Panc1 (cell line): ENCODE results near the gene MRPL48. TPM values are rescaled to one million over a fixed set of nuclear protein-coding genes. Genes with fewer than 3 reads are reported as not detected.

Source experiments
- ATAC-seq: fragments of 200-7000 bp; cut with Tn5 transposase; 2 replicates; pipeline ENCODE4 v1.9.1; 2020; ENCODE audit warnings: mild to moderate bottlenecking, moderate library complexity
- BruUV-seq: library from RNA; stranded (reverse); fragments of 400-500 nt; replicated peaks from 2 replicates; lab custom pipeline; 2021; lab: Mats Ljungman, UMichigan
- CTCF ChIA-PET: fragments of 300-600 bp; sonication (Branson Sonifier 250); formaldehyde crosslinking; loops from one replicate; lab custom pipeline; 2022; ENCODE audit warnings: antibody characterized with exemption; lab: Charles Lee
- POLR2A ChIA-PET: fragments of 300-600 bp; sonication (Branson Sonifier 250); formaldehyde crosslinking; loops from one replicate; lab custom pipeline; 2022; ENCODE audit warnings: antibody characterized with exemption; lab: Charles Lee
- DNase-seq: peaks from one replicate; pipeline ENCODE4 v3.0.0-alpha.2; 2010; ENCODE audit warnings: low read depth, low spot score
- H3K27ac ChIP-seq: 2 replicates; pipeline ENCODE4 v1.5.1; 2011; ENCODE audit warnings: mild to moderate bottlenecking, low read length, inconsistent platforms
- H3K27me3 ChIP-seq: fragments of 200-500 bp; sonication (Bioruptor generic); 2 replicates; pipeline ENCODE4 v1.6.0; 2014; ENCODE audit warnings: low read length, inconsistent platforms; ENCODE audit not compliant: control insufficient read depth, insufficient read depth
- H3K36me3 ChIP-seq: fragments of 200-500 bp; sonication (Bioruptor generic); 2 replicates; pipeline ENCODE4 v1.5.1; 2014; ENCODE audit warnings: inconsistent platforms, mild to moderate bottlenecking, low read length, moderate library complexity; ENCODE audit not compliant: control insufficient read depth, insufficient read depth
- H3K4me1 ChIP-seq: 2 replicates; pipeline ENCODE4 v1.5.1; 2011; ENCODE audit warnings: inconsistent platforms, mild to moderate bottlenecking, low read length, moderate library complexity; ENCODE audit not compliant: control insufficient read depth, insufficient read depth
- H3K4me3 ChIP-seq, 2 experiments: 2 replicates each; pipeline ENCODE4 v1.5.1; 2011 to 2012; ENCODE audit warnings: low read depth in 2 of 2, low read length in 2 of 2, mild to moderate bottlenecking in 2 of 2, inconsistent platforms in 1 of 2, moderate library complexity in 1 of 2
- H3K9me3 ChIP-seq: fragments of 200-500 bp; sonication (Bioruptor generic); 2 replicates; pipeline ENCODE4 v1.5.1; 2014; ENCODE audit warnings: low read depth, mild to moderate bottlenecking, inconsistent platforms, low read length, moderate library complexity; ENCODE audit not compliant: control insufficient read depth, insufficient read depth
- POLR2AphosphoS5 ChIP-seq: IDR thresholded peaks from 2 replicates; pipeline ENCODE4 v1.6.1; 2012; ENCODE audit warnings: mild to moderate bottlenecking, low read depth, low read length, moderate library complexity
- SIN3A ChIP-seq: IDR thresholded peaks from 2 replicates; pipeline ENCODE4 v1.6.1; 2012; ENCODE audit warnings: low read depth, mild to moderate bottlenecking, low read length, moderate library complexity, borderline replicate concordance; ENCODE audit not compliant: insufficient read depth
- TCF7L2 ChIP-seq: IDR thresholded peaks from 2 replicates; pipeline ENCODE4 v1.6.1; 2011; ENCODE audit warnings: mild to moderate bottlenecking, low read depth, low read length, inconsistent platforms
- in situ Hi-C: cut with HindIII; loops from 2 replicates; pipeline ENCODE4 v1.10.0; 2016; ENCODE audit warnings: low sequenced_read_pairs, low pct_unique_long_range_greater_than_20kb
- intact Hi-C: fragments of 100-400 bp; cut with micrococcal nuclease; formaldehyde crosslinking; loops from one replicate; pipeline ENCODE4 v1.10.0; 2022; ENCODE audit not compliant: unreplicated experiment
- total RNA-seq: library from RNA; stranded (reverse); gene quantifications from one replicate; pipeline ENCODE4 v1.2.1, GENCODE V29; 2021; ENCODE audit not compliant: unreplicated experiment
- TF ChIP-seq, protein P1 (sequence below), 2 experiments: IDR thresholded peaks; 2 replicates each; pipeline ENCODE4 v1.6.1; 2011 to 2012; ENCODE audit warnings: low read depth in 2 of 2, control low read depth in 1 of 2, low read length in 1 of 2, mild to moderate bottlenecking in 1 of 2, moderate library complexity in 1 of 2; ENCODE audit not compliant: insufficient read depth in 1 of 2
- TF ChIP-seq, protein P2 (sequence below): fragments of 450-650 bp; IDR thresholded peaks from 2 replicates; pipeline ENCODE4 v1.5.1; 2017; ENCODE audit warnings: mild to moderate bottlenecking

Gene MRPL48
- total RNA-seq, 1 experiment from 2014 or later = 42.0 TPM

DNA sequence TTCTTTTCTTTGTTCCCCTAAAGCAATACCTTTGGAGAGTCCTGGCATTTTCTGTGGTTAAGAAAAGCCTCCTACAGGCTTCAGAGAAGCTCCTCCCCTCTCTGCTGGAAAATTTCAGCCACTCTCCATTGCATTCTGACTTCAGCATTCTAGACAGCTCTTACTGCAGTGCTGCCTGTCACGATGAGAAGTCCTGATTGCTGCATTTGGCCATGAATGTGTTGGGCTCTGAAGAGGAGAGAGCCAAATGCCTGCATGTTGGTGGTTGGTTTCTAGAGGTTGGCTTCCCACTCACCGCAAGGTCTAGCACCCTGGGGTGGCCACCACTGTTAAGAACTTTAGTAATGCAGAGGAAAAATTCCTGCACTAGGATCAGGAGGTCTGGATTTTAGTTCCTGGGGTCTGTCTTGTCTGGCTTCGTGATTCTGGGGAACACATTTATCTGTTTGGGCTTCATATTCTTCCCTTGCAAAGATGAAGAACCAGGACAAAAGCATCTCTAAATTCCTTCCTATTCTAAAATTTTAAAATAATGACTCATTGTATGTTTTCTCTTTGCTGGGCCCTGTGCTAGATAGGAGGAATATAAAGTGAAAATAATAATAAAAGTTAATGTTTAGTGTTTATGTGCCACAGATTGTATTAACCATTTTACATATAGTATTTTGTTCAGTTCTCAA, 50.9 kb downstream of the MRPL48 start:
- DNase-seq = no peak
- in situ Hi-C loops = no loop called here
- H3K27me3 ChIP-seq = no peaks in the 10 kb centered on the region
- no peaks in the 10 kb centered on the region for H3K4me1 ChIP-seq
- H3K27ac ChIP-seq = no peak overlapping the region
- no TSS peak for BruUV-seq
- POLR2A ChIA-PET = no interaction called here
- no peak overlapping the region for H3K4me3 ChIP-seq
- H3K9me3 ChIP-seq = no peaks in the 10 kb centered on the region
- TF ChIP-seq POLR2AphosphoS5 = no peak
- TF ChIP-seq SIN3A = no peak
- TF ChIP-seq TCF7L2 = no peak
- TF ChIP-seq, protein P1, sequence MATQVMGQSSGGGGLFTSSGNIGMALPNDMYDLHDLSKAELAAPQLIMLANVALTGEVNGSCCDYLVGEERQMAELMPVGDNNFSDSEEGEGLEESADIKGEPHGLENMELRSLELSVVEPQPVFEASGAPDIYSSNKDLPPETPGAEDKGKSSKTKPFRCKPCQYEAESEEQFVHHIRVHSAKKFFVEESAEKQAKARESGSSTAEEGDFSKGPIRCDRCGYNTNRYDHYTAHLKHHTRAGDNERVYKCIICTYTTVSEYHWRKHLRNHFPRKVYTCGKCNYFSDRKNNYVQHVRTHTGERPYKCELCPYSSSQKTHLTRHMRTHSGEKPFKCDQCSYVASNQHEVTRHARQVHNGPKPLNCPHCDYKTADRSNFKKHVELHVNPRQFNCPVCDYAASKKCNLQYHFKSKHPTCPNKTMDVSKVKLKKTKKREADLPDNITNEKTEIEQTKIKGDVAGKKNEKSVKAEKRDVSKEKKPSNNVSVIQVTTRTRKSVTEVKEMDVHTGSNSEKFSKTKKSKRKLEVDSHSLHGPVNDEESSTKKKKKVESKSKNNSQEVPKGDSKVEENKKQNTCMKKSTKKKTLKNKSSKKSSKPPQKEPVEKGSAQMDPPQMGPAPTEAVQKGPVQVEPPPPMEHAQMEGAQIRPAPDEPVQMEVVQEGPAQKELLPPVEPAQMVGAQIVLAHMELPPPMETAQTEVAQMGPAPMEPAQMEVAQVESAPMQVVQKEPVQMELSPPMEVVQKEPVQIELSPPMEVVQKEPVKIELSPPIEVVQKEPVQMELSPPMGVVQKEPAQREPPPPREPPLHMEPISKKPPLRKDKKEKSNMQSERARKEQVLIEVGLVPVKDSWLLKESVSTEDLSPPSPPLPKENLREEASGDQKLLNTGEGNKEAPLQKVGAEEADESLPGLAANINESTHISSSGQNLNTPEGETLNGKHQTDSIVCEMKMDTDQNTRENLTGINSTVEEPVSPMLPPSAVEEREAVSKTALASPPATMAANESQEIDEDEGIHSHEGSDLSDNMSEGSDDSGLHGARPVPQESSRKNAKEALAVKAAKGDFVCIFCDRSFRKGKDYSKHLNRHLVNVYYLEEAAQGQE (IDR thresholded peaks at IDR 0.05; ENCODE audit: insufficient read depth in 1 of 2, low read depth in 2 of 2, low read length in 1 of 2) = no peak
- TF ChIP-seq, protein P2, sequence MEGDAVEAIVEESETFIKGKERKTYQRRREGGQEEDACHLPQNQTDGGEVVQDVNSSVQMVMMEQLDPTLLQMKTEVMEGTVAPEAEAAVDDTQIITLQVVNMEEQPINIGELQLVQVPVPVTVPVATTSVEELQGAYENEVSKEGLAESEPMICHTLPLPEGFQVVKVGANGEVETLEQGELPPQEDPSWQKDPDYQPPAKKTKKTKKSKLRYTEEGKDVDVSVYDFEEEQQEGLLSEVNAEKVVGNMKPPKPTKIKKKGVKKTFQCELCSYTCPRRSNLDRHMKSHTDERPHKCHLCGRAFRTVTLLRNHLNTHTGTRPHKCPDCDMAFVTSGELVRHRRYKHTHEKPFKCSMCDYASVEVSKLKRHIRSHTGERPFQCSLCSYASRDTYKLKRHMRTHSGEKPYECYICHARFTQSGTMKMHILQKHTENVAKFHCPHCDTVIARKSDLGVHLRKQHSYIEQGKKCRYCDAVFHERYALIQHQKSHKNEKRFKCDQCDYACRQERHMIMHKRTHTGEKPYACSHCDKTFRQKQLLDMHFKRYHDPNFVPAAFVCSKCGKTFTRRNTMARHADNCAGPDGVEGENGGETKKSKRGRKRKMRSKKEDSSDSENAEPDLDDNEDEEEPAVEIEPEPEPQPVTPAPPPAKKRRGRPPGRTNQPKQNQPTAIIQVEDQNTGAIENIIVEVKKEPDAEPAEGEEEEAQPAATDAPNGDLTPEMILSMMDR = no peak
- no peaks in the 10 kb centered on the region for H3K36me3 ChIP-seq
- CTCF ChIA-PET = interaction anchor here (0.6 kb wide), 1 partner anchor 287 kb away, joined by 5 read pairs; no protein-coding TSS in a partner anchor
- intact Hi-C loops = no loop called here
- no peak; the same call in 1 of the 2 replicates for ATAC-seq

DNA sequence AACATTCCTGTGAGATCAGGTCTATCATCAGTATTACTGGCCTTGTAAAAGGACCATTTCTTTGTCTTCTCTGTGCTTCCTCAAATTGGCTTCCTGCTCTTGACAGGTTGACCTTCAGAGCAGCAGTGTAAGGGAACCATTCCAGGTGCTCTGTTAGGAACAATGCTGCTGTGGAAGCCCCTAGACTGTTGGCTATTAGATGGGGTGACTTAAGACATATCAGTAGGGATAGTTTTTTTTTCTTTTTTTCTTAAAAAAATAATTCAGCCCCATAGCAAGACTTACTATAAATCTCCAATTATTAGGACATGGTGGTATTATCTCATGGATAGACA, 51.4 kb downstream of the MRPL48 start:
- no TSS peak for BruUV-seq
- no peaks in the 10 kb centered on the region for H3K36me3 ChIP-seq
- ChIA-PET POLR2A (no interaction called here), CTCF (no interaction called here)
- no peaks in the 10 kb centered on the region for H3K9me3 ChIP-seq
- no peaks in the 10 kb centered on the region for H3K4me1 ChIP-seq
- in situ Hi-C loops = no loop called here
- no peak for DNase-seq
- H3K27ac ChIP-seq = no peak overlapping the region
- ATAC-seq = no peak
- TF ChIP-seq, protein P1 (IDR thresholded peaks at IDR 0.05; ENCODE audit: insufficient read depth in 1 of 2, low read depth in 2 of 2, low read length in 1 of 2) = no peak
- TF ChIP-seq POLR2AphosphoS5 (no peak), TCF7L2 (no peak), SIN3A (no peak)
- TF ChIP-seq, protein P2 = no peak
- H3K27me3 ChIP-seq = no peaks in the 10 kb centered on the region
- no peak overlapping the region for H3K4me3 ChIP-seq
- intact Hi-C loops = no loop called here
